Mucosa of gallbladder (tissue), 1 donor: ENCODE measurements around the gene NUP93. TPM values are rescaled to one million over a fixed set of nuclear protein-coding genes. Genes with fewer than 3 reads are reported as not detected.
"Not testable (repeated sequence)": the region's sequence is repeated elsewhere in the genome, so short reads cannot be mapped to it uniquely, and the experiment has no call there.

Experiments used
- DNase-seq: peaks from one replicate; pipeline ENCODE4 v3.0.0-alpha.2; 2020; ENCODE audit warnings: low spot score
- total RNA-seq: library from RNA; stranded (reverse); gene quantifications from one replicate; pipeline ENCODE4 v1.2.1, GENCODE V29; 2021
- donor health status: DM: no; HTN: no; CAD: no.

The NUP93 gene
- total RNA-seq, 1 donor from 2014 or later: 26.4 TPM

- DNase-seq: no peak
Observed at GRCh38 chr16:56848955-56849689, 119.2 kb downstream of the NUP93 start.

GRCh38 chr16:56849690-56850680 lies 120.1 kb downstream of the NUP93 start:
- DNase-seq: no peak

- no peak for DNase-seq
Observed at GRCh38 chr16:56851671-56852400, 121.9 kb downstream of the NUP93 start.

DNA sequence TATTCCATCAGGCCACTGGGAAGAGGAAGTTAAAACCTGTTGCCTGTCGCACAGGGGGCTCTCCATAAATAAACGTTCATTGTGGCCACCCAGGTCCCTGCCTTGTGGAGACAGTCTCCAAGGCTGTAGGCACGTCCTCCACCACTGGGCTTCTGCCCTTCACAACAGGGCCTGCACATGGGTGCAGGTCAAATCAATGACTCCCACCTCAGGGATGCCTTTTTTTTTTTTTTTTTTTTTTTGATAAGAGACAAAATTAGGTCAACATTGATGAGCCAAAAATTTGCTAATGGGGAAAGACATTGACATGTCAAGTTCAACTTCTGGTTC lies 122.4 kb downstream of the NUP93 start:
- DNase-seq: no peak

DNA sequence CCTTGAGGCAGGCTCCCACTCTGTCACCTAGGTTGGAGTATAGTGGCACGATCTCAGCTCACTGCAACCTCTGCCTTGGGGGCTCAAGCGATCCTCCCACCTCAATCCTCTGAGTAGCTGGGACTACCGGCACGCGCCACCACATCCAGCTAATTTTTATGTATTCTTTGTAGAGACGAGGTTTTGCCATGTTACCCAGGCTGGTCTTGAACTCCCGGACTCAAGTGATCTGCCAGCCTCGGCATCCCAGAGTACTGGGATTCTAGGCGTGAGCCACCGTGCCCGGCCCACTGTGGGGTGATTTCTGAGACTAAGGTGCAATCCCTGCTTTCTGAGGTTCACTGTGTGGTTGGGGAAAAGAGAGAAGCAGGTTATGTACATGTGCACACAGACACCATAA lies 123.0 kb downstream of the NUP93 start:
- no peak for DNase-seq

DNA sequence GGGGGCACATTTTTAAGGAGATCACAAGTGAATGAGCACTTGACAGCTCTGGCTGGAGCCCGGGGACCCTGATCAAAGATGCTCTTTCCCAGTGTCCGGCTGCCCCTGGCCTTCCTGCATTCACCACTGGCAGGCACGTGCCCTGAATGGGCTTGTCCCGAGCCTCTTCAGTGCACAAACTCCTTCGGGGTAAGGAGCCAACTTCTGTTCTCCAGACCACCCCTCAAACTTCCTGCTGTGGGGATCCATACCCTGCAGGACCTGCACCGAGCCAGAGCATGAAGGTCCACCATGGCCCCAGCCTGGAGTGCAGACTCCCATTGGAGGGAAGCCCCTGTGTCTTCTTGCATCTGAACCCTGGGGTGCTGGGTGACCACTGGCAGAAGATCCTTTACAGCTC lies 125.3 kb downstream of the NUP93 start:
- DNase-seq: no peak

- DNase-seq: no peak
Observed at GRCh38 chr16:56855946-56856345, 126.0 kb downstream of the NUP93 start.

- DNase-seq: no peak
Observed at GRCh38 chr16:56856876-56857447, 127.0 kb downstream of the NUP93 start.

DNA sequence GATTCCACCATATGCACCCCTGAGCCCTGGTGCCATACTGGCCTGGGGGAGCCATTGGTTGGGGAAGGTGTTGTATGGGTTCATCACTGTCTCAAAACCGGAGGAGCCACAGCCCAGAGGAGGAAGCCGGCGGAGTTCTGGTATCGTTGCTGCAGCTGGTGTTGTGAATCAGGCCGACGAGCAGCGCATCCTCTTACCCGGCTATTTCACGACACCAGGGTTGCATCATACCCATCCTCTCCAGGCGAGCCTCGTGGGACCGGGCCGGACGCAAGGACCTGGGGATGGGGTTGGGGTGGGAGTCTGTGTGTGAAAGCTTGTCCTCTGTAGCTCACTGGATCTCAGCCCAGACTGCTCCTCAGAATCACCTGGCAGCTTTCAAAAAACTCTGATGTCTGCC lies 128.4 kb downstream of the NUP93 start:
- no peak for DNase-seq

- no peak for DNase-seq
Observed at GRCh38 chr16:56859636-56860035, 129.7 kb downstream of the NUP93 start.

GRCh38 chr16:56860226-56861020 lies 130.5 kb downstream of the NUP93 start:
- no peak for DNase-seq

DNA sequence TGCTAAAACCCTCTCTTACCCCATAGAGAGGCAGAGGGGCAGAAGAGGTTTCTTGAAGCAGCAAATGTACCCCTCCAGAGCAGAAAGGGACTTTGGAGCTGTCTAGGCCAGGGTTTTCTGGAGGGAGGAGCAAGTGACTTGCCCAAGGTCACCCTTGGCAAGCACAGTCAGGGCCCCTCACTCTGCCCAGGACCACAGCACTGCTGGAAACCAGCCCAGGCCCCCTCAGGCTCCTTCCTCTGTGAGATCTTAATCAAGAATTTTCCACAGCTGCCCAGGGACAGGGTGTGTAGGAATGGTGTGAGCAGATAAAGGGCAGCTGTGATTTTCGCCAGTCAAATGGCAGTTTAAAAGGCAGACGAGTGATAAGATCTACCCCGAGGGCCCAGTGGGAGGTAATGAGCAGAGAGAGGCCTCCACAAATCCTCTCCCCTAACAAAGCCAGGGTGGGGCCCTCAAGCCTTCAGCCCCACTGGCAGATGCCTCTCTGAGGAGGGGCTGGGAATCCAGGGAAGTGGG lies 131.2 kb downstream of the NUP93 start:
- no peak for DNase-seq

- DNase-seq: no peak
Observed at GRCh38 chr16:56861756-56862155, 131.8 kb downstream of the NUP93 start.

DNA sequence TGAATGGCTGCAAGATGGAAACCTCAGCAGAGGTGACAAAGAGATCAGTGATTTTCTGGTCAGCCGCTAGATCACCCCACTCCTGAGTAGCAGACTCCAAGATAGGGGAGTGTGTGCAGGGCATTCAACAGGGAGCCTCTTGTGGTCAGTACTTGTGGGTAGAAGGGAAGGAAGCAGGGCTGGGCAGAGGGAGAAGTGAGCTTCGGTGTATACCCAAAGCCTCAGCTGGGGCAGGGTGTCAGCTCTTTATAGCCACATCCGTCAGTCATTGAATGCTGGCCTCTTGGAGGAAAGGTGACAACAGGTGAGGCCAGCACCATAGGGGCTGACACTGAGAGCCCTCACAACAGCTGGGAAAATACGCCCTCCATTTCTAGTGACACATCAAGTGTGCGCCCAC lies 132.8 kb downstream of the NUP93 start:
- no peak for DNase-seq

DNA sequence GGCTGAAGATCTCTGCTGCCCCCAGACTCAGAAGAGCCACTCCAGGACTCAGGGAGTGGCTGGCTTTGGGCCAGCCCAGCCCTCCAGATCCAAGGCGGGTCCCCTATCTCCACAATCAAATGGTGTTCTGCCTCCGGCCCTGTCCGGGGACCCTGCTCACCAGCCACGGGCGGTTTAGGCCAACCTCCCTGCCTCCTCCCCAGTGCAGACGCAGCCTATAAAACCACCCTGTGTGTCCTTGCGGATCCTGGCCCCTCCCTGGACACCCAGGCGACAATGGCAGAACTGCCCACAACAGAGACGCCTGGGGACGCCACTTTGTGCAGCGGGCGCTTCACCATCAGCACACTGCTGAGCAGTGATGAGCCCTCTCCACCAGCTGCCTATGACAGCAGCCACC lies 135.0 kb downstream of the NUP93 start, which contains the start of gene SLC12A3:
Gene SLC12A3, plus strand, starts transcription at position 248 of the 400 bp plus-strand sequence. Its CDS starts 29 bp downstream, at position 277.
- DNase-seq: no peak

DNA sequence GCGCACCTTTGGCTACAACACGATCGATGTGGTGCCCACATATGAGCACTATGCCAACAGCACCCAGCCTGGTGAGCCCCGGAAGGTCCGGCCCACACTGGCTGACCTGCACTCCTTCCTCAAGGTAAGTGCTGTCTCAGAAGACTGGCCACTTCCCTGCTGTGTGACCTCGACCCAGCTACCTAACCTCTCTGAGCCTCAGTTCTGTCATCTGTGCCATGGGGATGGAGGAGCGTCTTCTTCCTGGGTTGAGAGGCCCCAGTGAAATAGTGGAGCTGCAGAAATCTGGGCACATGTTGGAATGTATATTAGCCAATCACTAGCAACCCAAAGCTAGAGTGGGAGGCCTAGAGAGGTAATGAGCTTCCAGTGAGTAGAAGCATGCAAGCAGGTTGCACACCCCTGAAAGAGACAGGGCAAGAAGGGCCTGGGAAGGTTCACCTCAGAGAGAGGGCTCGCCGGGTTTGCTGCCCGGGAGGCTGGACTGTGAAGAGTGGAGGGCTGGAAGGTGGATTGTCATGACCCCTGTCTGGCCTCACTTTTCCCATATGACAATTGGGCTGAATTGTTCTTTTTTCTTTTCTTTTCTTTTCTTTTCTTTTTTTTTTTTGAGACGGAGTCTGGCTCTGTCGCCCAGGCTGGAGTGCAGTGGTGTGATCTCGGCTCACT lies 135.6 kb downstream of the NUP93 start:
- DNase-seq: no peak

GRCh38 chr16:56866955-56867830 lies 137.3 kb downstream of the NUP93 start:
- peak; percentile 46 for DNase-seq

- no peak for DNase-seq
Observed at GRCh38 chr16:56868175-56868574, 138.2 kb downstream of the NUP93 start.

DNA sequence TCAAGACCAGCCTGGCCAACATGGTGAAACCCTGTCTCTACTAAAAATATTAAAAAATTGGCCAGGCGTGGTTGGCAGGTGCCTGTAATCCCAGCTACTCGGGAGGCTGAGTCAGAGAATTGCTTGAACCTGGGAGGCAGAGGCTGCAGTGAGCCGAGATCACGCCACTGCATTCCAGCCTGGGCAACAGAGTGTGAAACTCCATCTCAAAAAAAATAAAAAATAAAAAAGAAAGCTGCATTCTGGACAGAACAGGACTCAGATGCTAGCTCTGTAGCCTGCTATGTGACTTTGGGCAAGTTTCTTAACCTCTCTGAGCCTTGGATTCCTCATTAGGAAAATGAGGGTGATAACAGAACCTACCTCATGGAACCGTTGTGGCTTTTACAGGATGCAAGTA lies 138.8 kb downstream of the NUP93 start:
- not testable (repeated sequence) for DNase-seq
